ENCODE results near the gene FAM83D.

DNA sequence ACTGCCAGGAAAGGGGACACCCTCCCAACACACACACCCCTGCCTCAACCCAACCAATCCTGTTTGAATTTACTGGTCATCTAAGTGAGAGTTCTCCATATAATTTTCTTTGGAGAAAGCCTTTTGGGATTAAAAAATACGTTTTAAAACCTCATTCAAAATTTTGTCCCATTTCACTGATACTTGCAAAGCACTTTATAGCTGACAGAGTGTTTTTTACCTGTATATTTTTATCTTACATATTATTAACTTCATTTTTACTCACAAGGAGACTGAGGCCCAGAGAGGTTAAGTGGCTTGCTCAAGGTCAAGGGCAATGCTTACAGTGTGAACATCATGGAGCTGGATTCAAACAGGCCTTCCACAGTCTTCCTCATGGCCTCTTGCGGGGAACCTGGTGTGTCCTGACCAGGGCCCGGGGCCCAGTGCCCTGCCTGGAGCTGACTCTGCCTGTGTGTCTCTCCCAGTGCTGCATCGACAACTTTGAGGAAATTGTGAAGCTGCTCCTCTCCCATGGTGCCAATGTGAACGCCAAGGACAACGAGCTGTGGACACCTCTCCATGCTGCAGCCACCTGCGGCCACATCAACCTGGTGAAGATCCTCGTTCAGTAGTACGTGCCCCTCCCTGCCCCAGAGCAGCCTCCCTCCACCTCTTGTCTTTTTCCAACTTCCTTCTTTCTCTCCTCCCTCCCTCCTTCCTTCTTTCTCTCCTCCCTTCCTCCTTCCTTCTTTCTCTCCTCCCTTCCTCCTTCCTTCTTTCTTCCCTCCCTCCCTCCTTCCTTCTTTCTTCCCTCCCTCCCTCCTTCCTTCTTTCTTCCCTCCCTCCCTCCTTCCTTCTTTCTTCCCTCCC lies 30.9 kb upstream of the FAM83D start:
- TF ChIP-seq, protein P1, sequence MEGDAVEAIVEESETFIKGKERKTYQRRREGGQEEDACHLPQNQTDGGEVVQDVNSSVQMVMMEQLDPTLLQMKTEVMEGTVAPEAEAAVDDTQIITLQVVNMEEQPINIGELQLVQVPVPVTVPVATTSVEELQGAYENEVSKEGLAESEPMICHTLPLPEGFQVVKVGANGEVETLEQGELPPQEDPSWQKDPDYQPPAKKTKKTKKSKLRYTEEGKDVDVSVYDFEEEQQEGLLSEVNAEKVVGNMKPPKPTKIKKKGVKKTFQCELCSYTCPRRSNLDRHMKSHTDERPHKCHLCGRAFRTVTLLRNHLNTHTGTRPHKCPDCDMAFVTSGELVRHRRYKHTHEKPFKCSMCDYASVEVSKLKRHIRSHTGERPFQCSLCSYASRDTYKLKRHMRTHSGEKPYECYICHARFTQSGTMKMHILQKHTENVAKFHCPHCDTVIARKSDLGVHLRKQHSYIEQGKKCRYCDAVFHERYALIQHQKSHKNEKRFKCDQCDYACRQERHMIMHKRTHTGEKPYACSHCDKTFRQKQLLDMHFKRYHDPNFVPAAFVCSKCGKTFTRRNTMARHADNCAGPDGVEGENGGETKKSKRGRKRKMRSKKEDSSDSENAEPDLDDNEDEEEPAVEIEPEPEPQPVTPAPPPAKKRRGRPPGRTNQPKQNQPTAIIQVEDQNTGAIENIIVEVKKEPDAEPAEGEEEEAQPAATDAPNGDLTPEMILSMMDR (conservative IDR thresholded peaks at IDR 0.05 in 1 of 2, IDR thresholded peaks at IDR 0.05 in 1 of 2; ENCODE audit: extremely low read depth in 1 of 2, insufficient read depth in 1 of 2, low read depth in 1 of 2, low read length in 2 of 2), result no peak
- TF ChIP-seq EZH2 (IDR thresholded peaks at IDR 0.05; ENCODE audit: borderline replicate concordance, low read length), result no peak

Measured in mammary epithelial cell (primary cell).